Activated CD4-positive, CD25-positive, alpha-beta regulatory T cell (primary cell): ENCODE measurements around the gene TMEM37.

Source experiments
- DNase-seq, 4 experiments: peaks; one replicate each; lab custom pipeline; 2025; lab: John Stamatoyannopoulos, UW

TMEM37 gene

GRCh38 chr2:119455066-119455718 is 23.5 kb downstream of the TMEM37 start:
- no peak for DNase-seq

- no peak for DNase-seq
Observed at GRCh38 chr2:119460076-119460475, 28.4 kb downstream of the TMEM37 start.

GRCh38 chr2:119461811-119462210 is 30.2 kb downstream of the TMEM37 start:
- DNase-seq: no peak

- DNase-seq: no peak
Observed at GRCh38 chr2:119462574-119462973, 30.9 kb downstream of the TMEM37 start.

GRCh38 chr2:119463136-119463535 is 31.5 kb downstream of the TMEM37 start:
- no peak for DNase-seq

- no peak for DNase-seq
Observed at GRCh38 chr2:119463990-119464389, 32.3 kb downstream of the TMEM37 start.

GRCh38 chr2:119464981-119465380 is 33.3 kb downstream of the TMEM37 start:
- no peak for DNase-seq

- no peak for DNase-seq
Observed at GRCh38 chr2:119465687-119466086, 34.0 kb downstream of the TMEM37 start.

- DNase-seq: no peak
Observed at GRCh38 chr2:119466373-119466772, 34.7 kb downstream of the TMEM37 start.

- DNase-seq: no peak
Observed at GRCh38 chr2:119468154-119468955, 36.7 kb downstream of the TMEM37 start.

GRCh38 chr2:119469131-119469530 is 37.5 kb downstream of the TMEM37 start:
- DNase-seq: no peak

GRCh38 chr2:119469661-119470297 is 38.1 kb downstream of the TMEM37 start:
- no peak for DNase-seq

GRCh38 chr2:119472749-119473148 is 41.1 kb downstream of the TMEM37 start:
- no peak for DNase-seq

GRCh38 chr2:119473621-119474370 is 42.1 kb downstream of the TMEM37 start:
- DNase-seq: no peak

- no peak for DNase-seq
Observed at GRCh38 chr2:119474371-119475224, 42.9 kb downstream of the TMEM37 start.

- DNase-seq: no peak
Observed at GRCh38 chr2:119475225-119475856, 43.7 kb downstream of the TMEM37 start.

- no peak for DNase-seq
Observed at GRCh38 chr2:119475857-119476244, 44.2 kb downstream of the TMEM37 start.

GRCh38 chr2:119476301-119477112 is 44.9 kb downstream of the TMEM37 start:
- no peak for DNase-seq

- DNase-seq: no peak
Observed at GRCh38 chr2:119477113-119477505, 45.5 kb downstream of the TMEM37 start.
